Stomach (tissue), 9 donors: ENCODE measurements around the gene ZNF70. TPM values are rescaled to one million over a fixed set of nuclear protein-coding genes. Genes with fewer than 3 reads are reported as not detected.

ENCODE experiments used
- DNase-seq, 2 donors: peaks; one replicate each; pipeline versions ENCODE4 v3.0.0 to v3.0.0-alpha.2; 2013 to 2019
- H3K27ac ChIP-seq, 5 donors: fragments of 200-600 bp in 4 of 5; sonication (generic) in 4 of 5; one replicate each; pipeline ENCODE4 v1.5.1; 2013 to 2019; ENCODE audit warnings: mild to moderate bottlenecking in 1 of 5, moderate library complexity in 1 of 5
- H3K27me3 ChIP-seq, 3 donors: fragments of 200-600 bp; sonication (generic); one replicate each; pipeline ENCODE4 v1.5.1; 2017 to 2019; ENCODE audit warnings: mixed run types in 1 of 3
- H3K36me3 ChIP-seq, 4 donors: fragments of 200-600 bp; sonication (generic); 1 replicate in 3 of 4; 2 replicates in 1 of 4; pipeline ENCODE4 v1.5.1; 2016 to 2019
- H3K4me1 ChIP-seq, 4 donors: fragments of 200-600 bp; sonication (generic); one replicate each; pipeline ENCODE4 v1.5.1; 2016 to 2019
- H3K4me3 ChIP-seq, 4 donors: fragments of 200-600 bp; sonication (generic) in 3 of 4; one replicate each; pipeline ENCODE4 v1.5.1; 2016 to 2019; ENCODE audit warnings: mild to moderate bottlenecking in 1 of 4
- H3K9me3 ChIP-seq, 4 donors: fragments of 200-600 bp; sonication (generic); one replicate each; pipeline ENCODE4 v1.5.1; 2016 to 2019
- CTCF ChIP-seq, 7 experiments: fragments of 450-650 bp in 4 of 7; fragments of 200-600 bp in 3 of 7; sonication (generic) in 3 of 7; IDR thresholded peaks; one replicate each; pipeline ENCODE4 v1.5.1; 2016 to 2019; ENCODE audit warnings: antibody characterized with exemption in 7 of 7, control low read depth in 2 of 7, mild to moderate bottlenecking in 1 of 7
- EP300 ChIP-seq: sonication (generic); formaldehyde crosslinking; IDR thresholded peaks from one replicate; pipeline ENCODE4 v1.6.1; 2017; ENCODE audit warnings: antibody characterized with exemption
- POLR2A ChIP-seq, 4 donors: fragments of 450-650 bp; IDR thresholded peaks; one replicate each; pipeline ENCODE4 v1.6.1; 2016; ENCODE audit warnings: antibody characterized with exemption in 4 of 4, control low read depth in 2 of 4, mild to moderate bottlenecking in 1 of 4, moderate library complexity in 1 of 4
- POLR2AphosphoS5 ChIP-seq, 3 donors: sonication (generic); formaldehyde crosslinking; IDR thresholded peaks; one replicate each; pipeline ENCODE4 v1.6.1; 2016; ENCODE audit warnings: antibody characterized with exemption in 3 of 3
- WGBS, 5 donors: extraction: QIAGEN DNeasy Blood & Tissue Kit in 3 of 5; methylation state at CpG; one replicate each; pipeline versions ENCODE4 v1.1.5 to v1.1.7; 2013 to 2018; 5-methylcytosine and 5-hydroxymethylcytosine counted together
- intact Hi-C: fragments of 100-400 bp; cut with DNase I; formaldehyde crosslinking; loops from one replicate; pipeline ENCODE4 v1.15.1; 2023; ENCODE audit warnings: low total_unique reads
- polyA plus RNA-seq, 3 donors: library from polyadenylated mRNA; stranded (reverse); fragments of 200-250 nt; gene quantifications; one replicate each; pipeline ENCODE4 v1.2.3, GENCODE V29; 2013
- total RNA-seq, 5 donors: library from RNA; depleted of rRNA; stranded (reverse); fragments of >200 nt; gene quantifications; one replicate each; pipeline versions ENCODE4 v1.1.0 to v1.2.3, GENCODE V29; 2014 to 2016
- donor health status: healthy with polysubstance abuse.
- donor health status: Bipolar disorder and iron deficiency.
- donor health status: healthy.

The ZNF70 gene
- total and polyA plus RNA-seq, 8 donors, result 0.58 to 9.4 (median 2.1) TPM

DNA sequence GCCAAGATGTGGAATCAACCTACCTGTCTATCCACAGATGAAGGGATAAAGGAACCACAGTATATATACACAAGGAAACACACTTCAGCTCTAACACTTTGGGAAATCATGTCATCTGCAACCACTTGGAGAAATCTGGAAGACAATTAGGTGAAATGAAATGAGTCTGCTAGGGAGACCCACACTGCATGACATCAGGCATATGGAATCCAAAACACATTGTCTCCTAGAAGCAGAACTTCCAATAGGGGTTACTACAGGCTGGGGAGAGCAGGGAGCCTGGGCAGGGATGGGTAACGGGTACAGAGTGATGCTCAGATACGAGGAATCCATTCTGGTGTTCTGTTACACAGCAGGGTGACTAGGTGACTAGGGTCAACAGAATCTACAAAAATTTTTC lies 41.8 kb downstream of the ZNF70 start:
- Histone ChIP-seq H3K27ac (no peak overlapping the region), H3K9me3 (no peaks in the 10 kb centered on the region), H3K4me1 (no peaks in the 10 kb centered on the region), H3K4me3 (no peak overlapping the region), H3K27me3 (no peaks in the 10 kb centered on the region), H3K36me3 (peaks cover 56 to 100% (median 100%) of the 10 kb centered on the region in 4 donors)
- no peak for DNase-seq
- intact Hi-C loops, result no loop called here
- TF ChIP-seq POLR2A (IDR thresholded peaks at IDR 0.05) (no peak), CTCF (IDR thresholded peaks at IDR 0.05) (no peak), POLR2AphosphoS5 (IDR thresholded peaks at IDR 0.05) (no peak), EP300 (no peak)
- WGBS, 5 donors, result 86 to 98% (median 94%) methylated on average over 2 of the region's 2 CpGs

- TF ChIP-seq POLR2A (IDR thresholded peaks at IDR 0.05) (no peak), EP300 (no peak), POLR2AphosphoS5 (IDR thresholded peaks at IDR 0.05) (no peak), CTCF (IDR thresholded peaks at IDR 0.05) (no peak)
- intact Hi-C loops, result no loop called here
- Histone ChIP-seq H3K36me3 (peaks cover 55 to 100% (median 100%) of the 10 kb centered on the region in 4 donors), H3K4me3 (no peak overlapping the region), H3K4me1 (no peaks in the 10 kb centered on the region), H3K9me3 (no peaks in the 10 kb centered on the region), H3K27ac (no peak overlapping the region), H3K27me3 (no peaks in the 10 kb centered on the region)
- DNase-seq, result no peak
- WGBS, 5 donors, result 68 to 92% (median 76%) methylated on average over 1 of the region's 1 CpG
These were observed 42.6 kb downstream of the ZNF70 start for GRCh38 chr22:23708270-23708669.

DNA sequence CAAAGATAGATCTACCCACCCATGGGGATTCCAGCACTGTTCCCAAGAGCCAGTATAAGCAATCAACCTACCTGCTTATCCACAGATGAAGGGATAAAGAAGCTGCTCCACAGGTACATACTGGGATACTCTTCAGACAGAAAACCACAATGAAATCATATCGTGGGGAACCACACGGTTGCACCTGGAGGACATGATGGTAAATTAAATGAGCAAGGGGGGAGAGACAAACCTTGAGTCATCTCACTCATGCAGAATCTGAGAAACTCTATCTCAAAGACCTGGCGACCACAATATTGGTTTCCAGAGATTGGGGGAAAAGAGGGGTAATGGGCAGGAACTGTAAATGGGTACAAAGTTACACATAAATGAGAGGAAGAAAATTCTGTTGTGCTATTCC lies 45.6 kb downstream of the ZNF70 start:
- TF ChIP-seq POLR2A (IDR thresholded peaks at IDR 0.05), result no peak
- no peak for TF ChIP-seq CTCF (IDR thresholded peaks at IDR 0.05)
- TF ChIP-seq POLR2AphosphoS5 (IDR thresholded peaks at IDR 0.05), result no peak
- WGBS, 5 donors, result 77 to 87% (median 80%) methylated on average over 3 of the region's 3 CpGs
- no peak overlapping the region for H3K27ac ChIP-seq
- peaks cover 48 to 100% (median 98%) of the 10 kb centered on the region in 4 donors for H3K36me3 ChIP-seq
- no peak for DNase-seq
- H3K9me3 ChIP-seq, result no peaks in the 10 kb centered on the region
- no peaks in the 10 kb centered on the region for H3K27me3 ChIP-seq
- intact Hi-C loops, result no loop called here
- no peaks in the 10 kb centered on the region for H3K4me1 ChIP-seq
- H3K4me3 ChIP-seq, result no peak overlapping the region

DNA sequence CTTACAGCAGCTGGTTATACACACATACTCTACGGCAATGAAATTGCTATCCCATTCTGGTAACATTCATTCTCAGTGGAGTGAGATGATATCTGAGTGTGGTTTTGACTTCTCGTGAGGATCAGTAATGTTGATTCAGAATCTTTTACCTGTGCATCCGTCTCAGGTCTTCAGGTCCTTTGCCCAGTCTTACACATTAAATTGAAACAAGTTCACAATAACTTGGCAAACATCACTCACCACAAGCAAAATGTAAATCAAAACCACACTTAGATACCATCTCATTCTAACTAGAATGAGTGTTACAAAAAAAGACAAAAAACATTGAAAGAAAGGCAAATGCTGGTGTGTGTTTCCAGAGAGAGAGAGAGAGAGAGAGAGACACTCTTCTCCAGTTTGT lies 46.1 kb downstream of the ZNF70 start:
- no peak for DNase-seq
- Histone ChIP-seq H3K36me3 (peaks cover 47 to 100% (median 98%) of the 10 kb centered on the region in 4 donors), H3K4me1 (no peaks in the 10 kb centered on the region), H3K9me3 (no peaks in the 10 kb centered on the region), H3K27me3 (no peaks in the 10 kb centered on the region), H3K27ac (no peak overlapping the region), H3K4me3 (no peak overlapping the region)
- intact Hi-C loops, result no loop called here
- 81 to 92% (median 84%) methylated on average over 3 of the region's 3 CpGs for WGBS, 5 donors
- TF ChIP-seq POLR2AphosphoS5 (IDR thresholded peaks at IDR 0.05) (no peak), CTCF (IDR thresholded peaks at IDR 0.05) (no peak), POLR2A (IDR thresholded peaks at IDR 0.05) (no peak), EP300 (no peak)
